Activated B cell treated with CpG ODN at 0.5 μM for 24 hours (primary cell): ENCODE data around the gene DIP2C. TPM values are rescaled to one million over a fixed set of nuclear protein-coding genes. Genes with fewer than 3 reads are reported as not detected.

Experiments
- ATAC-seq: fragments of 200-7000 bp; cut with Tn5 transposase; one replicate; pipeline ENCODE4 v1.10.0; 2021; ENCODE audit warnings: low read depth, mild to moderate bottlenecking, moderate library complexity
- CTCF ChIA-PET: fragments of 350-600 bp; sonication (Branson Sonifier 250); formaldehyde crosslinking; loops from one replicate; lab custom pipeline; 2021; ENCODE audit warnings: antibody characterized with exemption; lab: Charles Lee
- POLR2A ChIA-PET: fragments of 350-600 bp; sonication (Branson Sonifier 250); formaldehyde crosslinking; loops from one replicate; lab custom pipeline; 2021; ENCODE audit warnings: antibody characterized with exemption; lab: Charles Lee
- DNase-seq: peaks from one replicate; pipeline ENCODE4 v3.0.0; 2022
- H3K27ac Mint-ChIP-seq: one replicate; pipeline ENCODE4 v1.8.0; 2020; ENCODE audit warnings: mixed read lengths
- H3K27me3 Mint-ChIP-seq: one replicate; pipeline ENCODE4 v1.8.0; 2021; ENCODE audit warnings: mixed read lengths
- H3K36me3 Mint-ChIP-seq: one replicate; pipeline ENCODE4 v1.8.0; 2021; ENCODE audit warnings: low read depth, mixed read lengths
- H3K4me1 Mint-ChIP-seq: one replicate; pipeline ENCODE4 v1.8.0; 2021; ENCODE audit warnings: mixed read lengths
- H3K4me3 Mint-ChIP-seq: one replicate; pipeline ENCODE4 v1.8.0; 2020; ENCODE audit warnings: mild to moderate bottlenecking, mixed read lengths
- H3K9me3 Mint-ChIP-seq: one replicate; pipeline ENCODE4 v1.8.0; 2020; ENCODE audit warnings: mixed read lengths
- CTCF ChIP-seq: fragments of 200-600 bp; IDR thresholded peaks from one replicate; pipeline ENCODE4 v1.8.0; 2022; ENCODE audit warnings: antibody characterized with exemption, mild to moderate bottlenecking
- intact Hi-C: fragments of 100-400 bp; cut with micrococcal nuclease; formaldehyde crosslinking; loops from one replicate; pipeline ENCODE4 v1.15.1; 2024
- total RNA-seq: library from RNA; stranded (reverse); gene quantifications from 2 replicates; pipeline ENCODE4 v1.2.3, GENCODE V29; 2022

DIP2C gene
- total RNA-seq, 1 donor from 2014 or later, result 0.49 TPM

GRCh38 chr10:278707-279106 lies 410.8 kb downstream of the DIP2C start:
- POLR2A ChIA-PET, result interaction anchor here (0.6 kb wide), 1 partner anchor 804 kb away, joined by 3 read pairs; no protein-coding TSS in a partner anchor
- CTCF ChIA-PET, result no interaction called here
- Mint-ChIP-seq H3K27me3 (peaks cover 2% of the 10 kb centered on the region), H3K9me3 (no peaks in the 10 kb centered on the region), H3K4me1 (peaks cover 8% of the 10 kb centered on the region), H3K4me3 (no peak overlapping the region), H3K27ac (no peak overlapping the region), H3K36me3 (peaks cover 7% of the 10 kb centered on the region)
- intact Hi-C loops, result no loop called here
- ATAC-seq (no peak), DNase-seq (no peak)
- no peak for TF ChIP-seq CTCF

- no peak overlapping the region for H3K4me3 Mint-ChIP-seq
- H3K4me1 Mint-ChIP-seq, result peaks cover under 1% of the 10 kb centered on the region
- no peak for ATAC-seq
- DNase-seq, result no peak
- H3K27me3 Mint-ChIP-seq, result peaks cover 2% of the 10 kb centered on the region
- intact Hi-C loops, result no loop called here
- no peaks in the 10 kb centered on the region for H3K9me3 Mint-ChIP-seq
- POLR2A ChIA-PET, result no interaction called here
- no peak overlapping the region for H3K27ac Mint-ChIP-seq
- no peak for TF ChIP-seq CTCF
- CTCF ChIA-PET, result no interaction called here
- peaks cover 7% of the 10 kb centered on the region for H3K36me3 Mint-ChIP-seq
Observed at GRCh38 chr10:277963-278362, 411.5 kb downstream of the DIP2C start.

GRCh38 chr10:275680-276079 lies 413.8 kb downstream of the DIP2C start:
- peaks cover 7% of the 10 kb centered on the region for H3K36me3 Mint-ChIP-seq
- H3K27me3 Mint-ChIP-seq, result peaks cover 2% of the 10 kb centered on the region
- no peak overlapping the region for H3K27ac Mint-ChIP-seq
- no peaks in the 10 kb centered on the region for H3K9me3 Mint-ChIP-seq
- CTCF ChIA-PET, result no interaction called here
- intact Hi-C loops, result no loop called here
- H3K4me1 Mint-ChIP-seq, result no peaks in the 10 kb centered on the region
- POLR2A ChIA-PET, result no interaction called here
- ATAC-seq (no peak), DNase-seq (no peak)
- no peak for TF ChIP-seq CTCF
- no peak overlapping the region for H3K4me3 Mint-ChIP-seq

- Mint-ChIP-seq H3K27me3 (peaks cover 2% of the 10 kb centered on the region), H3K4me1 (no peaks in the 10 kb centered on the region), H3K4me3 (no peak overlapping the region), H3K36me3 (peaks cover 7% of the 10 kb centered on the region), H3K27ac (no peak overlapping the region), H3K9me3 (no peaks in the 10 kb centered on the region)
- CTCF ChIA-PET, result no interaction called here
- DNase-seq (no peak), ATAC-seq (no peak)
- intact Hi-C loops, result no loop called here
- POLR2A ChIA-PET, result no interaction called here
- no peak for TF ChIP-seq CTCF
Observed at GRCh38 chr10:274866-275265, 414.6 kb downstream of the DIP2C start.

GRCh38 chr10:273088-273487 lies 416.4 kb downstream of the DIP2C start:
- H3K9me3 Mint-ChIP-seq, result no peaks in the 10 kb centered on the region
- CTCF ChIA-PET, result no interaction called here

More at GRCh38 chr10:273088-273487, 416.4 kb downstream of the DIP2C start:
- intact Hi-C loops, result no loop called here
- ATAC-seq (no peak), DNase-seq (no peak)
- Mint-ChIP-seq H3K4me1 (no peaks in the 10 kb centered on the region), H3K36me3 (peaks cover 4% of the 10 kb centered on the region), H3K27ac (no peak overlapping the region), H3K4me3 (no peak overlapping the region), H3K27me3 (peaks cover 2% of the 10 kb centered on the region)
- TF ChIP-seq CTCF, result no peak
- POLR2A ChIA-PET, result no interaction called here
